ENCODE measurements around the gene PKD1. TPM values are rescaled to one million over a fixed set of nuclear protein-coding genes. Genes with fewer than 3 reads are reported as not detected.
A peak's percentile ranks its signal among the peaks of the same experiment; 100 is the strongest.

PKD1 gene
- polyA plus RNA-seq, 4 donors, result 51.6 to 119 (median 94.0) TPM

DNA sequence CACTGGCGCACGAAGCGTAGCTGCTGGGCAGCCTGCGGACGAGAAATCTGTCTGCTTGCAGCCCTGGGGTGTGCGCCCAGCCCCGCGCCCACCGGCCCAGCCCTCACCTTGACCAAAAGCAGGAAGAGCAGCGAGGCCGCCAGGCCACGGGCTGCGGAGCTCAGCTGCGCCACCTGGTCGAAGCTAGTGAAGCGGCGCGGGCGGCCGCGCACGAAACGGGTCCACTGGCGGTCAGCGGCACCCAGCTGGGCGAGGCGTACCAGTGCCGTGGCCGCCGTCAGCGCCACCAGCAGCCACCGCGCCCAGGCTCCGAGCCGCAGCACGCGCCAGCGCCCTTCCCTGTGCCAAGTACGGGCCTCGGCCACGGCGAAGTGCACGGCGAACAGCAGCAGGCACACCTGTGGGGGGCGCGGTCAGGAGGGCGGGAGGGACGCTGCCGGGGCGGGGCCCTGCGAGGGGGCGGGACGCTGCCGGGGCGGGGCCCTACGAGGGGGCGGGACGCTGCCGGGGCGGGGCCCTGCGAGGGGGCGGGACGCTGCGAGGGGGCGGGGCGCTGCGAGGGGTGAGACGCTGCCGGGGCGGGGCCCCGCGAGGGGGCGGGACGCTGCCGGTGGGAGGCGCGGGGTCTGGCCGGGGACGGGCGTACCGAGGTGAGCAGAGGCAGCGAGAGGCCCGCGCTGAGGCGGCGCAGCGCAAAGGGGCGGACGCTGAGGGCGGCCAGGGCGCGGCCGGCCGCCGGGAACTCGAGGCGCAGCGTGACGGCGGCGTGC, 44.7 kb downstream of the PKD1 start:
- peak; percentile 56 to 74 (median 67) for DNase-seq (ENCODE audit: low read depth in 4 of 4, low spot score in 3 of 4)

DNA sequence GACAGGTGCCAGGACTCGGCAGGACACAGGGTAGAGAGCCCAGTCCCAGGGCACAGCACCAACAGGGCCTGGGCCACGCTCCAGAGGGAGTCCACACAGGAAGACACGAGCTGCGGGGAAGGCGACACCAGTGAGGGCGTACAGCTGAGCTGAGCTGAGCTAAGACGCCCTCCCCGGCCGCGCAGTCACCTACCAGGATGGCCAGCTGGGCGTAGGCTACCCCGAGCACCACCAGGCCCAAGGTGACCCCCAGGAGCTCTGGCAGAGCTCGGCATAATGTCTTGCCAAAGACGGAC, 45.3 kb downstream of the PKD1 start:
- DNase-seq (ENCODE audit: low read depth in 4 of 4, low spot score in 3 of 4), result no peak

DNA sequence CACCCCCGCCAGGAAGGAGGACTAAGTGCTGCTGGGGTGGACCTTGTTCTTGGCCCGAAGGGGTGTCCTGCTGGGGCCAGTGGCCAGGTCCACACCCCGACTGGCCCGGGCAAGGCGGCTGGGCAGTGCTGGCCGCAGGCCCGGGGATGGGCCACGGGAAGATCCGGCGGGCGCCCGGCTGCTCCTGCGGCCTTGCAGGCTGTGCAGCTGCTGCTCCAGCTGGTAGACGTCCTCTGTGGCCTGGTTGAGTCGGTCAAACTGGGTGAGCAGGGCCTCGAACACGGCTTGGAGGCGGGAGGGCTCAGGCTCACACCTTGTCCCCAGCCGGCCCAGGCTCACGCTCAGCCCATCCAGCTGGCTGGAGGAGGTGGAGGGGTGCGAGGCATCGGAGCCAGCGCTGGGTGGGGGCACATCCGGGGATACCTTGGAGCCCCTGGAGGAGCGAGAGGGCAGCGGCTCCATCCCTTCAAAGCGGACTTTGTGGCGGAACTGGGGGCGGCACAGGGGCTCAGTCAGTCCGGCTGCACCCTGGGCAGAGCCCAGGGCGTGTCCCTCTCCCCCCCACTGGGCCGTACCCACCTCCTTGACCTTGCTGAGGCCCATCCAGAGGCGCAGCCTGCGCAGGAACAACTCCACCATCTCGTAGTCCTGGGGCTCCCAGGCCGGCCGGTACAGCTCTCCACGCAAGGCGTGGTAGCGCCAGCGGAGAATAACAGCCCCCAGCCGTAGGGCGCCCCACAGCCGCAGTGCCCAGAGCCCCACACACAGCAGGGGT, 45.8 kb downstream of the PKD1 start:
- DNase-seq (ENCODE audit: low read depth in 4 of 4, low spot score in 3 of 4), result no peak

DNA sequence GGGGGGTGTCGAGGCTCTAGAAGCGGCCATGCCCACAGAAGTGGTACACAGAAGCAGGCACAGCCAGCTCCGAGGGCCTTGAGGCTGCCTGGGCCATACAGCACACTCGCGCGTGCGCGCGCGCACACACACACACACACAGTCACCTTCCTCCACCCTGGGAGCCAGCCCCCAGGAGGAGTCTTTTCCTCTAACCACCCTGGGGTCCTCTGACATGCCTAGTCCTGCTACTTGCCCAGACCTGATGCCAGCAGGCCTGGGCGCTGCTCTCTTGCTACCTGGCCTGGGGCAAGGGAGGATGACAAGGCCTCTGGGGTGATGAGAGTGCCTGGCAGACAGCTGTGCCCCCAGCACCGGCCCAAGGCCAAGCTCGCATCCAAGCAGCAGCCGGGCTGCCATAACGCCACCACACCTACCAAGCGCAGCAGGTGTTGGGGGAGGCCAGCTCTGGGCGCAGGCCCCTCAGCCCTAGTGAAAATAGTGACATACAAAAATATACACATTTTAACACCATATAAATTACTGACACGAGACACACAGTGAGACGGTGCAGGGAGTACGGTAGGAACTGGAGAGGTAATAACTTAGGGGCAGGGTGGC, 46.8 kb downstream of the PKD1 start:
- DNase-seq (ENCODE audit: low read depth in 4 of 4, low spot score in 3 of 4), result no peak

DNA sequence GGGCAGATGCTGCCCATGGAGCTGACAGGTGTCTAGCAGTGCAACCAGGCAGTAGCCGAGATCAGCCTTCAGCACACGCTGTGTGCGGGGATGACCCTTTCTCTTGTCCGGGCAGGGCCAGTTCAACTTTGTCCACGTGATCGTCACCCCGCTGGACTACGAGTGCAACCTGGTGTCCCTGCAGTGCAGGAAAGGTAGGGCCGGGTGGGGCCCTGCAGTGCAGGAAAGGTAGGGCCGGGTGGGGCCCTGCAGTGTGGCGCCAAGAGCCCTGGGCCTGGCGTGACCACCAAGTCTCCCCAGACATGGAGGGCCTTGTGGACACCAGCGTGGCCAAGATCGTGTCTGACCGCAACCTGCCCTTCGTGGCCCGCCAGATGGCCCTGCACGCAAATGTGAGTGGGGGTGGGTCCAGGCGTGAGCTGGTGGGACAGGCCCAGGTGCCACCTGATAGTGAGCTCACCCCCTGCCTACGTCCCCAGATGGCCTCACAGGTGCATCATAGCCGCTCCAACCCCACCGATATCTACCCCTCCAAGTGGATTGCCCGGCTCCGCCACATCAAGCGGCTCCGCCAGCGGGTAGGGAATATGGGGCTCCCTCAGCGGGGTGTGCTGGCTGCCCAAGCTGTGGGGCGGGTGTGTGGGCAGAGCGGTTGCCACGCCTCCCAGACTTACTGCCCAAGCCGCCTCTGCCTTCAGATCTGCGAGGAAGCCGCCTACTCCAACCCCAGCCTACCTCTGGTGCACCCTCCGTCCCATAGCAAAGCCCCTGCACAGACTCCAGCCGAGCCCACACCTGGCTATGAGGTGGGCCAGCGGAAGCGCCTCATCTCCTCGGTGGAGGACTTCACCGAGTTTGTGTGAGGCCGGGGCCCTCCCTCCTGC, 47.7 kb downstream of the PKD1 start:
- DNase-seq (ENCODE audit: low read depth in 4 of 4, low spot score in 3 of 4), result no peak

DNA sequence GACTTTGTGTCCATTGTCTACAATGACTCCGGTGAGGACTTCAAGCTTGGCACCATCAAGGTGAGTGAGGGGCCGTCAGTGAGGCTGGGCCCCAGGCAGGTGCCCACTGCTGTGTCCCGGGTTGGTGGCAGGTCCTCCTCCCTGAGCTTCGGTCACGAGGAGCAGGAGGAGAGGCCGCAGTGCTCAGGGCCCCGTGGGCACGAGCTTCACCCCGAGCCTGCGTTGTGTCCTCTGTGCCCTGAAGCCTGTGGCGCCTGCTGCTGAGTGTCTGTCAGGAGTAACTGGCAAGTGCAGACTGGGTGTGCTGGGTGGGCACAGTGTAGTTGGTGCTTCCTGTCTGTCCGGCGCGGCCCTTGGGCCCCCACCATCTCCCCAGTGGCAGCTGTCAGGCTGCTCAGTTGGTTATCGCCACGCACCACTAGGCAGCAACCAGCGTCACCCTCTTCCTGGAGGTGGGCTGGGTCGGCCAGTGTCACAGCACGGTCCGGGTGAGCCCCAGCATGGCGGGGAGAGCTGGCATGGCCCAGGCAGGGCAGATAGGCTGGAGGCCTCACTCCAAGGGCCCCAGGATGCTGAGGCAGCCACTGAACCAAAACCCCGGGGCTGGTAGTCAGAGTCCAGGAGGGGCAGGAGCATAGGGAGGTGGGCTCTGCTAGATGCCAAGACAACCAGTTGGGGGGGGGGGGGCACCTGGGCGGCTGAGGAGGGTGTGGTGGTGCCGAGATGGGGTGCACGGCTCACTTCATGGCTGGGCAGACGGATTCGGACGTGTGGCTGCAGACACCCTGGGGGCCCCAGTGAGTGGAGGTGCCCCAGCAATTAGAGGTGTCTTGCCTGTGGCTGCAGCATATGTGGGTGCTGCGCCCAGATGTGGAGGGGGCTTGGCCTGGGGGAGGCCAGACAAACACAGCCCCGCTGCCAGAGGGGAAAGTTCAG, 48.6 kb downstream of the PKD1 start:
- no peak for DNase-seq (ENCODE audit: low read depth in 4 of 4, low spot score in 3 of 4)

DNA sequence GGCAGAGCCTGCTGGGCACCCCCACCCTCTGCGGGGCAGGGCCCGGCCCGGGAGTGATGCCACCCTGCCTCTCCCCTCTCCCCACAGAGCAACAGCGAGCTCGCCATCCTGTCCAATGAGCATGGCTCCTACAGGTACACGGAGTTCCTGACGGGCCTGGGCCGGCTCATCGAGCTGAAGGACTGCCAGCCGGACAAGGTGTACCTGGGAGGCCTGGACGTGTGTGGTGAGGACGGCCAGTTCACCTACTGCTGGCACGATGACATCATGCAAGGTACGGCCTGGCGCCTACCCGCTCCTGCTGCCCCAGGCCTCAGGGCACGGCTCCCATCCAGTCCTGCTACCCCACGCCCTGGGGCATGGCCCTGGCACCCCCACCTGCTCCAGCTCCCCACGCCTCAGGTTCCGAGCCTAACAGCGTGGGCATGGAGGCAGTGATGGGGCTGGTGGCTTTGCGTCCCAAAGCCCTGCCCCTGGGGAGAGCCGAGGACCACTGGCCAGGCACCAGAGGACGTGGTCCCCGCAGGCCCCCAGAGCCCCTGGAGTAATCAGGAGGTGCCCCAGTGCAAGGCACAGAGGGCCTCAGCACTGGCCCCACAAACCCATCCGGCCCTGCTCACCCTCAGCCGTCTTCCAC, 49.5 kb downstream of the PKD1 start:
- no peak for DNase-seq (ENCODE audit: low read depth in 4 of 4, low spot score in 3 of 4)

DNA sequence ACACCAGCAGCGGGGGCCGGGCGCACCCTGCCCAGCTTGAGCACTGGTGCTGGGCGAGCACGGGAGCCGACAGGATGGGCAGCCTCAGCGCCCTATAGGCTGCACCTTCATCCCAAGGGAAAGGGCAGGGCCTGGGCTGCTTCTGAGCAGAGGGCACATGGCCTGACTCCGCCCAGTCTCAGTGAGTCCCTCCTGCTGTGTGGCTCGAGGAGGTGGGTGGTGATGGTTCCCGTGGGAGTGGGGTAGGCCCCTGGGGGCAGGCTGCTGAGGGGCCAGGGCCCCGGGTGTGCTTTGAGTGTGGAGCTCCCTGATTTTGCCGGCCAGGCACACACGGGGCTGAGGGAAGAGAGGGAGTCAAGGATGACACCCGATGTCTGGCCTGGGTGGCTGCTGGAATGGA, 50.0 kb downstream of the PKD1 start:
- DNase-seq (ENCODE audit: low read depth in 4 of 4, low spot score in 3 of 4), result no peak

DNA sequence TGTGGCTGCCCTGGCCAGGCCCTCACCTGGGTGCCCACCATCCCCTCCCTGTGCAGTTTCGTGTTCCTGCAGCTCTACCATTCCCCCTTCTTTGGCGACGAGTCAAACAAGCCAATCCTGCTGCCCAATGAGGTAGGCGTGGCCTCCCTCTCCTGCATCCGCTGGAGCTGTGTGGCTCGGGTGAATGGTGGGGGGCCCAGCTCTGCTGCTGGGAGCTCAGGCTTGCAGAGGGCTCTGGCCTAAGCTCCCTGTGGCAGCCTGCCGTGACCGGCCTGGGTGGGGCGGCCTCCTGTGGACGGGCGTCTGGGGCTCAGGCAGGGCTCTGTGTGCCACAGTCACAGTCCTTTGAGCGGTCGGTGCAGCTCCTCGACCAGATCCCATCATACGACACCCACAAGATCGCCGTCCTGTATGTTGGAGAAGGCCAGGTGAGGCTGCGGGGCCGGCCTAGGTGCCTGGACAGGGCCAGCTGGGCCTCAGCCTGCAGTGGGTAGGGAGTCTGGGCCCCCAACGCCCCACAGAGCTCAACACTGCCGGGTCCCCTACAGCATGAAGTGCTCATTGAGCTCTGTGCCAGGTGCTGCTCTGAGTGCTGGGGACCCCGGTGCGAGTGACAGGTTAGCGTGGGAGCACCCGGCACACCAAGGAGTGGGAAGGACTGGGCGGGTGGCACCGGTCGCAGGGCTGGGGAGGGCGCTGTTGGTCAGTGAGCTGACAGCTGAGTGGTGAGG, 50.6 kb downstream of the PKD1 start:
- DNase-seq (ENCODE audit: low read depth in 4 of 4, low spot score in 3 of 4), result no peak

DNA sequence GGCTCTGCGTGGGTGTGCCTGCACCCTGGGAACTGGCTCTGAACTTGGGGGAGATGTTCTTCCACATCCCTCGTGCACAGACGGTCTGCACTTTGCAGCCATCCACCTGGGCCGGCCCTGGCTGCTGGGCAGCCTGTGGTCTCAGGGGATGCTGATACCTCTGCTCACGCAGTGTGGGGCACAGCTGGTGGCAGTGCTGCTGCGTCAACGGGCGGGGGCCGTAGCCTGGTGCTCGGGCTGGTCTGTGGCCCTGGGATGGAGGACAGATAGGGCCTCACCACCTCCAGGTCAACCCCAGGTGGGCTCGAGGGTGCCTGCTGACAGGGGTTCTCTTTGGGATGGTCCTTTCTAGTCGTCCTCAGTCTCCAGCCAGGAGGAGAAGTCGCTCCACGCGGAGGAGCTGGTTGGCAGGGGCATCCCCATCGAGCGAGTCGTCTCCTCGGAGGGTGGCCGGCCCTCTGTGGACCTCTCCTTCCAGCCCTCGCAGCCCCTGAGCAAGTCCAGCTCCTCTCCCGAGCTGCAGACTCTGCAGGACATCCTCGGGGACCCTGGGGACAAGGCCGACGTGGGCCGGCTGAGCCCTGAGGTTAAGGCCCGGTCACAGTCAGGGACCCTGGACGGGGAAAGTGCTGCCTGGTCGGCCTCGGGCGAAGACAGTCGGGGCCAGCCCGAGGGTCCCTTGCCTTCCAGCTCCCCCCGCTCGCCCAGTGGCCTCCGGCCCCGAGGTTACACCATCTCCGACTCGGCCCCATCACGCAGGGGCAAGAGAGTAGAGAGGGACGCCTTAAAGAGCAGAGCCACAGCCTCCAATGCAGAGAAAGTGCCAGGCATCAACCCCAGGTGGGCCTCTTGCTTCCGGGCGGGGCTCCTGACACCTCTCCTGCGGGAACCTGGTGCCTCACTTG, 51.6 kb downstream of the PKD1 start:
- DNase-seq (ENCODE audit: low read depth in 4 of 4, low spot score in 3 of 4), result no peak

DNA sequence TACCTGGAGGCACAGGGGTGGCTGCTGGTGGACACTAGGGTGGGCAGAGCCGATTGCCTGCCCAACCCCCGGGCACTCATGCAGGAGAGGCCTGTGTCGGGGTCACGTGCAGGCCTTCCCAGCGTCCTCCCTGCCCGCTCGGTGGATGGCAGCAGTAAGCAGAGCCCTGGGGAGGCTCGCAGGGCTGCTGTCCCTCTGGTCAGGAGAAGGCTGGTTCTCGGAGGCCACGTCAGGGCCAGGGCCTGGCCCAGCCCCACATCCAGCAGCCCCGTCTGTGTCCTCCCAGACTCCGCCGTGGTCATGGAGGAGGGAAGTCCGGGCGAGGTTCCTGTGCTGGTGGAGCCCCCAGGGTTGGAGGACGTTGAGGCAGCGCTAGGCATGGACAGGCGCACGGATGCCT, 52.3 kb downstream of the PKD1 start:
- no peak for DNase-seq (ENCODE audit: low read depth in 4 of 4, low spot score in 3 of 4)

DNA sequence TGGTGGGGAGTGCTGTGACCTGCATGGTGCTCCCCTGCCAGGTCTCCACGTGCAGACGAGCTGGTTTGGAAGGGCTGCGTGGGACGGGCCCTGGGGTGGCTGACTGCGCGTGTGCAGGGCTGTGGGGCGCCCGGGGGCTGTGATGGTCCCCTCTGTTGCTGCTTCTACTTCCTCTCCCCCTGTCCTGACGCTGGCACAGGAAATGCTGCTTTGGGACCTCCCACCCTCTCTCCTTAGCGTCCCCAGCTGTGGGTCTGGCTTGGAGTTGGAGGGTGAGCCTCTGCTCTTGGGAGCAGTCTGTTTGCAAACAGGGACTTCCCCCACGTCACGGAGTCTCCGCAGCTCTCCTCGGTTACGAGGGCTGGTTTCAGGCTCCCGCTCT, 52.7 kb downstream of the PKD1 start:
- peak in 2 of 4 donors; percentile 57 to 62 for DNase-seq (ENCODE audit: low read depth in 4 of 4, low spot score in 3 of 4)

DNA sequence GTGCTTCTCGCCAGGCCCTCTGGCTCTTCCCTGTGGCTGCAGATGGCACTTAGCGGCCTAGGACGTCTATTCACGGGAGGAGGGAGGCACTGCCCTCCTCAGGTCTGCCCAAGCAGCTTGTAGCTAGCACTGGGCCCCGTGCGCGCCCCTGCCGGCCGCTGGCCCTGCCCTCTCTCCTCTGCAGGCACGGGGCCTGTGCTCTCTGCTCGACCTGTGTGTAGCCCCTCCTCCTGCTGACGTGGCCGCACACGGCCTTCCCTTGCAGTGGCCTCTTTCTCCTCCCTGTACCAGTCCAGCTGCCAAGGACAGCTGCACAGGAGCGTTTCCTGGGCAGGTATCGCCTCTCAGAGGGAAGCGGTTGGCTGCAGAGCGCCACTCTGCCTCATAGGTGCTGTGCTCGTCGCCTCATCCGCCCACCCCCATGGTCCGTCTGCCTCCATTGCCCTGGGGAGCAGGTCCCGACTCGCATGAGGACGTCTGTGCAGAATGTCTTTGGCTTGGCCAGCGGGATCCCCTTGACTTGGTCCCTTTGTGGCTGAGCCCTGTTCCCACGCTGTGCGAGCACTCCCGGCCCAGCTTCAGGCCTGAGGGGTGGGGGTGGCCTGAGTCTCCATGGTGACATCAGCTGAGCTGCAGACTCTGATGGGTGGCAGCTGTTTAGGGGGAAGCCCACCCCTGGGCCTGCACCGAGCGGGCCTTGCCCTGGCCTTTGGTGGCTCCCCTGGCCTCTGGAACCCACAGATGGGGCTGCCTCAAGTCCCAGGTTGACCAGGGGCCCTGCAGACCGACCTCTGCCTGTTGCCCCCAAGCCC, 53.3 kb downstream of the PKD1 start:
- DNase-seq (ENCODE audit: low read depth in 4 of 4, low spot score in 3 of 4), result peak; percentile 54 to 73 (median 66)

DNA sequence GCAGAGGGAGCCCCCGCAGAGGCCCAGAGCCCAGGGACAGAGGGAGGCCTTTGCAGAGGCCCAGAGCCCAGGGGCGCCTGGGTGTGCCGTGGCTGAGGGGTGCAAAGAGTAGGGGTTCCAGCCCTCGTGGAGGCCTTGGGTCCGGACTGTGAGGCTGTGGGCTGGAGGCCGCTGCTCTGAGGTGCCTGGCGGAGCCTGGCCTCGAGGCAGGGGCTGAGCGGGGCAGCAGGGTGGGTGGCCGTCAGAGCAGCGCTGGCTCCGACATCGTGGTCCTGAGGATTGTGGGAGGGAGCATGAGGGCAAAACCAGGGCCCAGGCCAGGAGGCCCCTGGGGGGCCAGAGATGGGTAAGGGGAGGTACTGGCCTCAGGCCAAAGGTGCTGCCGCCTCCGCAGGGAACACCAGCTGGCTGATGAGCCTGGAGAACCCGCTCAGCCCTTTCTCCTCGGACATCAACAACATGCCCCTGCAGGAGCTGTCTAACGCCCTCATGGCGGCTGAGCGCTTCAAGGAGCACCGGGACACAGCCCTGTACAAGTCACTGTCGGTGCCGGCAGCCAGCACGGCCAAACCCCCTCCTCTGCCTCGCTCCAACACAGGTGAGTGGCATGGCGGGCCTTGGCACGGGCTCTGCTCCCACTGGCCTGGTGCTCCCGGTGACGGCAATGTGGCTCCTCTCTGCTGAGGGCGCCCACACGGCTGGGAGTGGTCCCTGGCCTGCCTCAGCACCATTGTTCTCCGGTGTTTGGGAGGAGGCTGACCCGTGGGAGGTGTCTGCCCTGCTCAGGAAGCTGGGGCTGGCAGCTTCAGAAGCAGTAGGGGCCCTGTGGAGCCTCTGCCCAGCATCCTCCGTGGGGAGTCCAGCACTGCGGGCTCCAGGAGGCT, 54.3 kb downstream of the PKD1 start:
- no peak for DNase-seq (ENCODE audit: low read depth in 4 of 4, low spot score in 3 of 4)

DNA sequence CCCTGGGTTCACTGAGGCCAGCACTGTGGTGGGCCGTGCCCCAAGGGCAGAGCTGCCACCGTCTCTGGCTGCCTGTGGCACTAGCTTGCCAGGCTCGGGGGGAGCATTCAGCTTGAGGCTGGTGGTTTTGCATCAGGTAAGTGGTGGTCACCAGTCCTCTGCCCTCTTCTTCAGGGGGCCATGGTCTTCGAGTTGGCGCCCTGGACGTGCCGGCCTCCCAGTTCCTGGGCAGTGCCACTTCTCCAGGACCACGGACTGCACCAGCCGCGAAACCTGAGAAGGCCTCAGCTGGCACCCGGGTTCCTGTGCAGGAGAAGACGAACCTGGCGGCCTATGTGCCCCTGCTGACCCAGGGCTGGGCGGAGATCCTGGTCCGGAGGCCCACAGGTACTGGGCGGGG, 55.7 kb downstream of the PKD1 start:
- DNase-seq (ENCODE audit: low read depth in 4 of 4, low spot score in 3 of 4), result no peak

DNA sequence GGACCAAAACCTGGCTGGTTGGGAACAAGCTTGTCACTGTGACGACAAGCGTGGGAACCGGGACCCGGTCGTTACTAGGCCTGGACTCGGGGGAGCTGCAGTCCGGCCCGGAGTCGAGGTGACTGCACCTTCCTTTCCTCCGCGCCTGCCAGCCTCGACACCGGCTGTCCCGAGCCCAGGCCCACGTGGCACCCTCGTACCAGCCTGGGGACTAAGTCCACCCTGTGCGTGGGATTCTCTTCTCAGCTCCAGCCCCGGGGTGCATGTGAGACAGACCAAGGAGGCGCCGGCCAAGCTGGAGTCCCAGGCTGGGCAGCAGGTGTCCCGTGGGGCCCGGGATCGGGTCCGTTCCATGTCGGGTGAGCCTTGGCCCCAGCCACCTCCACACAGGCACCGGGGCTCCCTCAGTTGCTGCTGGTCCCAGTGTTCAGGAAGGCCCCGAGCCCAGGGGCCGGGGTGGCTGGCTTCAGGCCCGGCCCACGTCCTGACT, 56.3 kb downstream of the PKD1 start:
- DNase-seq (ENCODE audit: low read depth in 4 of 4, low spot score in 3 of 4), result no peak

All from left renal pelvis (tissue), 4 donors.